HG03045 (cell line): ENCODE measurements around the gene CTR9.

ENCODE experiments used
- ATAC-seq: cut with Tn5 transposase; IDR thresholded peaks from one replicate; pipeline ENCODE4 v1.9.1; 2021; ENCODE audit warnings: mild to moderate bottlenecking, moderate library complexity; ENCODE audit not compliant: unreplicated experiment

The CTR9 gene

DNA sequence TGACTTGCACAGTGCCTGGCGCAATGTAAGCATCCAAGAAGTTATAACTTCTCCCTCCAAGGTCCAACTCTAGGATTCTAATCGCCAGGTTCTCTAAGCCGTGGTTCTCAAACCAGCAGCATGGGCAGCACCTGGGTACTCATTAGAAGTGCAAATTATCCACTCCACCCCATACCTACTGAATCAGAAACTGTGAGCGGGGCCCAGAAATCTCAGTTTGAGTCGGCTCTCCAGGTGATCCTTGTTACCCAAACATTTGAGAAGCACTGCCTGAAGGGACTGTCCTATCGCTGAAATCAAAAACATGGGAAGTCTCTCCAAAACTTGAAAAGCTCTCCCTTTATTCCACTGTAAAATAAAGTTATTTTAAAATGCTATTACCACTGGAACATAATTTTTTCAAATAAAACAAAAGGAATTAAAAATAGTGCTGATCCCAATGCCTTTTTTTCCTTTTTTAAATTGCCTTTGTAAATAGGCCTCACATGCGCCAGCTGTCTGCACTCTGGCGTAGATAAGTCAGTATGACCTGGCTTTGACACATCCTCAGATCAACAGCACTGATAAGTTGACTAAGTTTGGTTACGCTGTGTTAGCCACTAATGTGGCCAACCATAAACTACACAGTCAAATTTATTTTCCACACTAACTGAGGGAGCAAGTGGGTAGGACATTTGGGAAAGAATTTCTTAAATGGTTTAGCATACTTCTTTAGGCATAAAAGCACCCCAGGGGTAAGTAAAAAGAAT lies 8.4 kb upstream of the CTR9 start:
- ATAC-seq, result no peak

DNA sequence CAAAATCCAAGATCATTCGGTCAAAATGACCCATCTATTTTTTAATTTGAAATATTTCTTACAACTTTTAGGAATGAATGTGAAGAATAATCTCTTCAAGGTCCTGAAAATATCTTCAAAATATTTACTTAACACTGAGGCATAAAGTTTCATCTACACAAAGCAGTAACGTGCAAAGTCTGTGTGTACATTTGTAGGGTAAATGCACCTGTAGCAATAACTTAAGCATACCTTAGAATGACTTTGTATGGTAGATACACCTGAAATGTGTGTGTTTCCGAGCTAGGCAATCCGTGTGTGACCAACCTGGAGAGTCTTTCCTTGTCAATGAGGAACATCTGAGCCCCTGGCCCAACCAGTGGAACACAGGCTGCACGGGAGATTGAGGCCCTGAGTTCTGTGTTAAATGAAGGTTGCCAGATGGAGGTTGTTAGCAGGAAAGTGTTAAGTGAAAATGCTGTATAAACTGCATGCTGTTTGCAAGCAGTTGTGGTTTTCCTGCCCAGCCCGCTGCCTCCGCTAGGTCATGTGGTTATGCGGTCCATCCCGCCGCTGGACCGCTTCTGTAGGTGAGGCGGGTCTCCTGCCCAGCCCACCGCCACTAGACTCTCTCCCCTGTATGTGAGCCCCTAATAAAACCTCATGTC lies 7.6 kb upstream of the CTR9 start:
- ATAC-seq, result no peak

DNA sequence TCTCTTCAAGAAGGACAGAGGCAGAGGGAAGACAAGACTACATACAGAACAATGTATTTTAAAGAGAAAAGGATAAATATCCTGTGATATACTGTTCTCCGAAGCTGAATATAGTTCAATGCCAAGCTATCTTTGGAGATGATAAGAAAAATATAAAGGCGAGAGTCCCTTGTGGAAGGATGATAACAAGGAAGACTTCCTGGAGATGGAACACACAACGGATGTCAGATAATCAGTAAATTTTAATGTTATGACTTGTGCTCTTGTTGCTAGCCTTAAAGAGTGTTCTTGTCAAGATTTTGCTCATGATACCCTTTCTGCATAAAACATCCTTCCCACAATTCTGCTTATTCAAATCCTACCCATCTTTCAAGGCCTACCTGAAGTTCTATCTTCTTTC lies 6.8 kb upstream of the CTR9 start:
- ATAC-seq, result no peak

DNA sequence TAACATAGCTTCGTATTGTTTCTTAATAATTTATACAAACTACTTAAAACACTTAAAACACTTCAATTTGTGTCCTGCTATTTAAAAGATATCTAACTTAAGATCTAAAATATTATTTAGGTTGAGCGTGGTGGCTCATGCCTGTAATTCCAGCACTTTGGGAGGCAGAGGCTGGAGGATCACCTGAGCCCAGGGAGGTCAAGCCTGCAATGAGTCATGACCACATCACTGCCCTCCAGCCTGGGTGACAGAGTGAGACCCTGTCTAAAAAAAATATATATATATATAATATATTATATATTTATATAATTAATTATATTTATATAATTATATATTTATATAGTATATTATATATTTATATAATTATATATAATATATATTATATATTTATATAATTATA lies 4.2 kb upstream of the CTR9 start:
- ATAC-seq, result no peak

DNA sequence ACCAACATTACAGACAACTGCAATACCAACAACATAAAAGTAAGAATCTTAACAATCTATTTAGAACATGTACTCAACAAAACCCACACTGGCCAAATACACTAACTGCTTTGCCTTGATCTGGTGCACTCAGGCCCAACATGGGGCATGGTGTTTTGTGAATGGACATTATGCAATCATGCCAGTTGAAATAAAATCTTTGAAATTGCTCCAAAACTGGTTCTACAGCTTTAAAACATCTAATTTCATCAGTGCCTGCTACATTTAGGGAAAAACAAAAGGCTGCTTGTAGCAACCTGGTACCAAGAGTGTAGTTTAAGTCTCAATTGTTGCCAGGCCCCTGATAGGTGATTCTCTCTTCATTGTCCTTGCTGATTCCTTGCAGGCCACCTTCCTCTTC lies 3.3 kb upstream of the CTR9 start:
- no peak for ATAC-seq

DNA sequence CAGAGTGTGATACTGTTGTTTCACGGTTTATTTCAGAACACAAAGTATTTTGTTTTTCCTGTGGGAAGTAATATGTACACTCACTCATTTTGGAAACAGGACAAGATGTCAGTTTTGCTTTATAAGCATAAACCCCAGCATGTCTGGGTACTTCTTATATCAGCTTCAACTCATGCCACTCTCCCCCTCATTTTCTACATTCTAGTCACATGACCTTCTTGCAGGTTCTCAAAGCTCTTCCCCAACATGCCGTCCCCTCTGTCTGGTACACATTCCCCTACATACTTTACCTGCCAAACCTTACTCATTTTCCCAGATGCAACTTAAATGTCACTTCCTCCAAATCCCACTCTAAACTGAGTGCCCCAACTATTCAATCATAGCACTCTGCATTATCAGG lies 1.6 kb upstream of the CTR9 start:
- no peak for ATAC-seq

DNA sequence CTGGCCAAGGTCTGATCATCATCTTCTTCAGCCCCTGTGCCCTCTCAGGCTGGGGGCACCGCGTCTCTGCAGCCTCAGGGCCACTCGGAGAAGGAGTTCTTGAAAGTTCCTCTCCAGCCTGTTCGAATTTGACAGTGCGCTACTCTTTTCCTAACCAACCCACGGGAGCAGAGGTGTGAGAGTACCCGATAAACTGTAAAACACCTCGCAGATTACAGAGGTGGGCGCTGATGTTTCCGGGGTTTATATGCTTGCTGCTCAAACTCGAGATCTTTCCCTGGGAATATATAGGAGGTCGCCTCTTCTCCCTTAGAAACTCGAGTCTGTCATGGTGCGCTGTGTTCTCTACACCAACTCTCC lies 515 bp downstream of the CTR9 start:
- ATAC-seq, result peak; percentile 24

DNA sequence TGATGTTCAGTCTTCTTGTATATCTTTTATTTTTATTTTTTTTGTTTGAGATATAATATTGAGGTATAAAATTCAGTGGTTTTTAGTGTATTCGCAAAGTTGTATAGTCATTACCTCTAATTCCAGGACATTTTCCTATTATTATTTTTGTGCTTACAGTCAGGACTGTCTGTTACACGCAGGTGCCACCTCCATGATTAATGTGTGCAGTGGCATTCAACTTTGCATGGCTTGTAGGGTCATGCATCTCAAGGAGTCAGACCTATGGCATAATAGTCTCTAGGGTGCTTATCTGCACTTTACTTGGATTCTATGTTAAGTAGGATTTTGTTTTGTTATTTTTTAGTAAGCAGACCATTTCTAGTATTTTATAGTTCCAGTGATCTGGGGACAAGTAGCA lies 1.0 kb downstream of the CTR9 start:
- no peak for ATAC-seq

DNA sequence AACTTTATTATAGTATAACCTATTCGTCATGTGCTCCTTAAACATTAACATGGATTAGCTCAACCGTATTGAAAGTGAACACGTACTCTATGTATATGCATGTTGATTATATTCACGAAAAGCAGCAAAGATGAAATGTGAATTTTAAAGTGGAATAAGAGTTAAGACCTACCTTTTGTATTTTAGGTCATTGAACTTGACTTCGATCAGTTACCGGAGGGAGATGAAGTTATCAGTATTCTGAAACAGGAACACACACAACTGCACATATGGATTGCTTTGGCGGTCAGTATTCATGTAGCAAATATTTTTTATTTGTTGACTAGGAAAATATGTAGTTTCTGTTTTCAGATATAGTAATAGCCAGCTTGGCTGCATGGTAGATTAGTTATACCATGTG lies 1.4 kb downstream of the CTR9 start:
- no peak for ATAC-seq

DNA sequence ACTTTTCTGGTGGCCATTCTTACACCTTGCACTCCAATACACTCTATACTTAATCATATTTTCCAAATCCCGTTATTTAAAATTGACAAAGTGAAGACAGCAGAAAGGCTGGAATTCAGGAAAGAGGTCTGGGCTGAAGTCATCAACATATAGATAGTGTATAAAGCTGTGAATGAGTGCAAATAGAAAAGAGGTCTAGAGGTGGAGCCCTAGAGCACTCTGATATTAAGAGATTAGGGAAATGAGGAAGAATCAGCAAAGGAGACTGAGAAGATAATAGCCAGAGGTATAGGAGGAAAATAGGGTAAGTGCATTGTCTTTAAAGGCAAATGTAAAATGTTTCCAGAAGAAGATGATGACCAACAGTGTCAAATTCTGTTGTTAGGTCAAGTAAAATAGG lies 7.9 kb downstream of the CTR9 start:
- ATAC-seq, result no peak

DNA sequence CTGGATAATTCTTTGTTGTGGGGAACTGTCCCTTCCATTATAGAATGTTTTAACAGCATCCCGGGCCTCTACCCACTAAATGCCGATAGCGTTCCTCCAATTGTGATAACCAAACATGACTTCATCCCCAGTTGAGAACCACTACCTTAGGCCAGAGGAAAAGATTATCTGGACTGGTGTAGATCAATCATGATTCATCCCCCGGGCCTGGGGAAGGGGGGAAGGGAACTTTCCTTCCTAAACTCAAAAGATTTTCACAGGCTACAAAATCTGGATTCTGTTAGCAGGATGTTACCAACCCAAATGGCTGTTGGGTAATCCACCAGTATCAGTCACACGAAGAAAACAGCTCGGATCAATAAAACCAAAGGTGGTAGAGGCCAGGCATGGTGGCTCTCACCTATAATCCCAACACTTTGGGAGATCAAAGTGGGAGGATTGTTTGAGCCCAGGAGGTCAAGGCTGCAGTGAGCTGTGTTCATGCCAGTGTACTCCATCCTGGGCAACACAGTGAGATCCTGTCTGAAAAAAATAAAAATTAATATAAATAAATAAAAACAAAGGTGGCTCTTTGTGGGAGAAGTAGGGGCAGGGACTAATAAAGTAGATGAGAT lies 10.1 kb downstream of the CTR9 start:
- no peak for ATAC-seq

DNA sequence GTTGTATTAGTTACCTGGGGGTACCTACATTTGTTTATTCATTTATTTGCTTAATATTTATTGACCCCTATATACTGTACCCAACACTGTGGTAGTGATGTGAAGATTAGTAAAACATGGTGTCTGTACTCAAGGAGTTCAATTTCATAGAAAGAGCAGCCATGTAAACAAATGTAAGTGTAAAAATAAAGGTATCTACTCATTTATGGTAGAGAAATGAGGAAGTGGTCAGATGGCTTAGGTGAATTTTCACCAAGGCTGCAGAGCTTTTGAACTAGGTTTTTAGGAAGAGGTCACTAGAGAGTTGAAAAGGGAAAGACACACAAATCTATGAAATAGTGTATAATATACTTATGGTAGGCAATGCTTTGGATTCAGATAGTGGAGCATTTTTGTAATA lies 11.1 kb downstream of the CTR9 start:
- ATAC-seq, result no peak

DNA sequence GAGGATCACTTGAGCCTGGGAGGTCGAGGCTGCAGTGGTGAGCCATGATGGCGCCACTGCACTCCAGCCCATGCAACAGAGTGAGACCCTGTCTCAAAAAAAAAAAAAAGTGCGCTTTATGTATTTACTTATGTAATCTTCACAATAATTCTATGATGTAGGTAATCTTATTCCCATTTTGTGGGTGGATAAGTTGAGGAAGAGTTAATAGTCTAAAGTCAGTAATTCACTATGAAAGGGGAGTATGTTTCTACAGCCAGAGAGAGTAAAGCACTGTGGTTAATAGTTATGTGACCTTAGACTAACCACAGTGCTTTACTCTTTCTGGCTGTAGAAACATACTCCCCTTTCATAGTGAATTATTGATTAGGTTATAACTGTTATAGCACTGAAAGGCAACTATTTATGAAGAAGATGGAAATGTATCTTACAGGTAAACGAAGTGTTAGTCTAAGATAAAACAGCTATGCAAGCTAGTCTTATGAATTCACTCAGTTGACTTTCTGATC lies 11.9 kb downstream of the CTR9 start:
- ATAC-seq, result no peak

DNA sequence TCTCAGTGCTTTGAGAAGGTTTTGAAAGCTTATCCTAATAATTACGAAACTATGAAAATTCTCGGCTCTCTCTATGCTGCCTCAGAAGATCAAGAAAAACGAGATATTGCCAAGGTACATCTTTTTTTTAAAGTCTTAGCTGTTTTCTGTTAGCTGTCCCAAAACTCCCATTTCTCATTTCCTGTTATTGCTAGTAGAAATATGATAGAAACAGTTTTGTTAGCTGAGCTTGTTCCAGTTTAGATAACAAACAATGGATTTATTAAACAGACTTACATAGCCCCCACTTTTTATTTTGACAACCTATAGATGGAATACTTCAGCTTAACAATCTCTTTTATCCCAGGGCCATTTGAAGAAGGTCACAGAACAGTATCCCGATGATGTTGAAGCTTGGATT lies 12.7 kb downstream of the CTR9 start:
- no peak for ATAC-seq

DNA sequence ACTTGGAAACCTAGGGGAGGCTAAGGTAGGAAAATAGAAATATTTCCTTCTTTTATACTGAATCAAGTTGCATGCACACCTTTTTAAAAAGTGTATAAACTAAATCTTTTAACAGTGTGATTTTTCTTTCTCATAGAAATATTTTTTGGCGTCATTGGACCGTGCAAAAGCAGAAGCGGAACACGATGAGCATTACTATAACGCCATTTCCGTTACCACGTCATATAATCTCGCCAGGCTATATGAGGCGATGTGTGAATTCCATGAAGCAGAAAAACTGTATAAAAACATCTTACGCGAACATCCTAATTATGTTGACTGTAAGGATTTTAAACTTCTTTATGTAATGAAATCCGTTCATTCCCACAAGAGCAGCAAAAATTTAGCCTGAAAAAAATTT lies 13.4 kb downstream of the CTR9 start:
- no peak for ATAC-seq

DNA sequence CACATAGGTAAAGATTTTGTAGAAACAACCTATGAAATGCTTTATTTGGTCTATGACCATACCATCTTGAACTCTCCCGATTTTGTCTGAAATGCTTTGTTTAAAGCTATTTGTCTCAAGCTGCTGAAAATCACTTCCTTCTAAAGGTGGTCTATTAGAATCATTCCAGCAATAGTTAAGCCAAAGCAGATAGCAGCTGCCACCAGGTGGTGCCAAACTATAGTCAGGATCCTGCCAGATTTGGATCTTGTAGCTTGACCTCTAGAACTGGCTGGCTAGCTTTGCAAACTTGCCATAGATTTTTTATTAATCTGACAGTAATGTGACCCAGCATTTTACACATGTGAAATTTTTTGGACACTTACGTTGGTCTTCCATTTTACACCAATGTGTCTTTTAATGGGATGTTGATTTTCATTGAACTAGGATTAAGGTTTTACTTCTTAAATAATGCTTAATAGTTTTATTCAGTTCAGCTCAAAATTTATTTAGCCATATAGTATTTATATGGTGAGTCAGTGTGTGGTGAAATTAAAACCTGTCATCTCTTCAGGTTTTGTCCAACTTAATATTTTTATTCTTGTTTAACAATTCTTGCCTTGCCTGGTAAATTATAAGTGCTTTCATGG lies 19.7 kb downstream of the CTR9 start:
- no peak for ATAC-seq

DNA sequence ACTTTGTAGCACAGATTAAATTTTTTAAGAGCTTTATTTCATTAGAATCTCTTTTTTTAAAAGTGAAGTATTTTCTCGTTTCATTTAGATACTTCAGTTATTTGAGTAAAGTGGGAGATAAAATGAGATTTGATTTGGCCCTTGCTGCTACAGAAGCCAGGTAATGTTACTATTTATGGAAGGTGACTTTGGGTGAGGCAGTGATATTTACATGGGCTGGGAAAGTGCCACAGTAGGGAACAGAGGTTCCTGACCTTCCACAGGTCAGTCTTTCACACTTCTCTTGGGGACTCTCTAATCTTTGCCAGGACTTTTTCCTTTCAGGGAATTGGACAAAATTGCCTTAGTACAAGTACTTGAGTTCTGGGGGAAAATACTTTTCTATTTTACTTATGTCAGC lies 20.4 kb downstream of the CTR9 start:
- no peak for ATAC-seq

DNA sequence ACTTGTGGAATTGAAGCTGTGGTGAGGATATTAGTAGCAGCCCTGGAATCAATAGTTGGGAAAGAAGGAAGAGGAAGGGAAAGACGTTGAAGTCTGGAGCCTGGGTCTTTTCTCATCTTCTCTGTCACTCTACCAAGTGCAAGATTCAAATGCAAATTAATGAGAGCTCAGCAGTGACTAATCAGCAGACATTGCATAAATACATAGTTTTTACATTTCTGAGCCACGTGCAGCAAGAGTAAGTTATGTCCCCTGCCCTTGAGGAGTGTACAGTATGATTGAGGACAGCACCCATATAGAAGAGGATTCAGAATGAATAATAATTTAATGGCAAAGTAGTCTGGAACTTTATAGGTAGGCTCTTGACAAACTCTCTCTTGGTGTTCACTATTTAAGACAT lies 23.8 kb downstream of the CTR9 start:
- ATAC-seq, result no peak

DNA sequence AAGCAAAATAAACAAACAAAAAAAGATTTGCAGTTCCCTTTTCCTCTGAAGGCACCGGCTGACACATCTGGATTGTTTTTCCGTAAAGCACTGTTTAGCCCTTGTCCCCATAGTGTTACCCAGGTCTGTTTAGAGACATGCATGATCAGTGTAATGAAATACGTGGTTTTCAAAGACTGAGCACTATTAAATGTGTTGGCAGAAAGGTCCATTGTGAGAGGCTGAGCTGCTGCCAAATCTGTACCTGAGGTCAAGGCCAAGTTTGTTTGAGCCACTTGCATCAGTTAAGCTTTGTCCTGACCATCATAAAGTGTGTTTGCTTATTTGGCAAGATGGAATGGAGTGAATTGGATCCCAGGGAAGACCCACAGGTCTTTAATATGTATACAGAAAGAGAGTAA lies 26.3 kb downstream of the CTR9 start:
- ATAC-seq, result no peak

DNA sequence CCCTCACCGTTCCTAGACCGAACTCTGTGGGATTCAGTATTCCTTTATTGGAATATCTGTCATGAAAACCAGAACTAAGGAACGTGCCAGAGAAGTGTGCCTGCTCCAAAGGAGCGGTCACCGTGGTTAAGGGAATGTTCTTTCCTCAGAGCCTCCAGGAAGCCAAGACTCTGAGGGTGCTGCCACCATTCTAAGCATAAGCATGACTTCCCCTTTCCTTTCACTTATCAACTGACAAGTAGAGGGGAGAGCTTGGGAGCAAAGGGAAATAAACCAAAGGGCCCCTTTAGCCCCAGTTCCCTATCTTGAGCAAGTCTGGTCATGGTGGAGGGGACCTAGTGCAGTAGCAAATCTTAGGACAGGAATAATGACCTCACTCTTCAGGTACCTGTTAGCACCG lies 26.8 kb downstream of the CTR9 start:
- ATAC-seq, result no peak

DNA sequence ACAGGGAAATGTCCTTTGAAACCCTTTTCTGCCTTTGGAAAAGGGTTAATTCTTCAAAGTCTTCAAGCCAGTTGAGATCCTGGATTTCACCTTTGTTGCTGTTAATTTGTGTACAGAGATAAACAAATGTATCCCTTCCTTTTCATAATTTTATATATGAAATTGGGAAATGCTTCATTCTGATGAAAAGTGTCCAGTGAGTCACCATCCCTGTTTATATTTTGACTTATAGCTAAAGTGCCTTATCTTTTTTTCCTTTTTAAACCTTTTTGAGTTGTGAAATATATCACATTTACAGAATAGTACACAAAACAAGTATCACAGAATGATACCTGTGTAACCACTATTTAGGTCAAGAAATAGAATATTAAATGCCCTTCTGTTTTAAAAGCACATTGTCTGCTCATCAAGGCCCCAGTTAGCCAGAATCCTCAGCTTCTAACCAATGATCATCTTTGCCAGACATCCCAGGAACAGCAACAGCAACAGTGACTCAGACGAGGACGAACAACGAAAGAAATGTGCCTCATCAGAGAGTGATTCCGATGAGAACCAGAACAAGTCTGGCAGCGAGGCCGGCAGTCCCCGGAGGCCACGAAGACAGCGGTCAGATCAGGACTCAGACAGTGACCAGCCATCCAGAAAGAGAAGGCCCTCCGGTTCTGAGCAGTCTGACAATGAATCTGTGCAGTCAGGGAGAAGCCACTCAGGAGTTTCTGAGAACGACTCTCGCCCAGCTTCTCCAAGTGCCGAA lies 27.3 kb downstream of the CTR9 start:
- no peak for ATAC-seq
